Middle frontal gyrus (tissue), 1 donor: Measurements from ENCODE around the gene DAD1.

Experiments
- DNase-seq: peaks from one replicate; pipeline ENCODE4 v3.0.0-alpha.2; 2015; ENCODE audit warnings: low spot score; ENCODE audit errors: extremely low spot score

The DAD1 gene

GRCh38 chr14:22537436-22538310, 51.4 kb downstream of the DAD1 start:
- no peak for DNase-seq

- DNase-seq: no peak
These were observed 52.1 kb downstream of the DAD1 start for GRCh38 chr14:22536853-22537338.

GRCh38 chr14:22535916-22536315, 53.1 kb downstream of the DAD1 start:
- DNase-seq: no peak

GRCh38 chr14:22535126-22535525, 53.9 kb downstream of the DAD1 start:
- DNase-seq: no peak

GRCh38 chr14:22534547-22534946, 54.5 kb downstream of the DAD1 start:
- no peak for DNase-seq

- DNase-seq: no peak
These were observed 55.2 kb downstream of the DAD1 start for GRCh38 chr14:22533739-22534359.

- no peak for DNase-seq
These were observed 55.8 kb downstream of the DAD1 start for GRCh38 chr14:22533057-22533704.

GRCh38 chr14:22532345-22533056, 56.5 kb downstream of the DAD1 start:
- DNase-seq: no peak

GRCh38 chr14:22531451-22532344, 57.3 kb downstream of the DAD1 start:
- DNase-seq: no peak

- DNase-seq: no peak
These were observed 58.9 kb downstream of the DAD1 start for GRCh38 chr14:22530127-22530526.

GRCh38 chr14:22526744-22527143, 62.3 kb downstream of the DAD1 start:
- DNase-seq: no peak

- no peak for DNase-seq
These were observed 62.8 kb downstream of the DAD1 start for GRCh38 chr14:22526218-22526617.

GRCh38 chr14:22524784-22525161, 64.3 kb downstream of the DAD1 start:
- DNase-seq: no peak

GRCh38 chr14:22524115-22524783, 64.8 kb downstream of the DAD1 start:
- no peak for DNase-seq

- DNase-seq: no peak
These were observed 65.7 kb downstream of the DAD1 start for GRCh38 chr14:22523283-22523682.

GRCh38 chr14:22522466-22522957, 66.5 kb downstream of the DAD1 start:
- DNase-seq: no peak

- DNase-seq: no peak
These were observed 67.4 kb downstream of the DAD1 start for GRCh38 chr14:22521449-22522239.

GRCh38 chr14:22520796-22521195, 68.2 kb downstream of the DAD1 start:
- no peak for DNase-seq
